Activated B cell treated with CpG ODN at 0.5 μM for 24 hours (primary cell): Measurements from ENCODE around the gene TWF2. TPM values are rescaled to one million over a fixed set of nuclear protein-coding genes. Genes with fewer than 3 reads are reported as not detected.
A peak's percentile ranks its signal among the peaks of the same experiment; 100 is the strongest.

Experiments used
- ATAC-seq: fragments of 200-7000 bp; cut with Tn5 transposase; one replicate; pipeline ENCODE4 v1.10.0; 2021; ENCODE audit warnings: low read depth, mild to moderate bottlenecking, moderate library complexity
- CTCF ChIA-PET: fragments of 350-600 bp; sonication (Branson Sonifier 250); formaldehyde crosslinking; loops from one replicate; lab custom pipeline; 2021; ENCODE audit warnings: antibody characterized with exemption; lab: Charles Lee
- POLR2A ChIA-PET: fragments of 350-600 bp; sonication (Branson Sonifier 250); formaldehyde crosslinking; loops from one replicate; lab custom pipeline; 2021; ENCODE audit warnings: antibody characterized with exemption; lab: Charles Lee
- DNase-seq: peaks from one replicate; pipeline ENCODE4 v3.0.0; 2022
- H3K27ac Mint-ChIP-seq: one replicate; pipeline ENCODE4 v1.8.0; 2020; ENCODE audit warnings: mixed read lengths
- H3K27me3 Mint-ChIP-seq: one replicate; pipeline ENCODE4 v1.8.0; 2021; ENCODE audit warnings: mixed read lengths
- H3K36me3 Mint-ChIP-seq: one replicate; pipeline ENCODE4 v1.8.0; 2021; ENCODE audit warnings: low read depth, mixed read lengths
- H3K4me1 Mint-ChIP-seq: one replicate; pipeline ENCODE4 v1.8.0; 2021; ENCODE audit warnings: mixed read lengths
- H3K4me3 Mint-ChIP-seq: one replicate; pipeline ENCODE4 v1.8.0; 2020; ENCODE audit warnings: mild to moderate bottlenecking, mixed read lengths
- H3K9me3 Mint-ChIP-seq: one replicate; pipeline ENCODE4 v1.8.0; 2020; ENCODE audit warnings: mixed read lengths
- CTCF ChIP-seq: fragments of 200-600 bp; IDR thresholded peaks from one replicate; pipeline ENCODE4 v1.8.0; 2022; ENCODE audit warnings: antibody characterized with exemption, mild to moderate bottlenecking
- intact Hi-C: fragments of 100-400 bp; cut with micrococcal nuclease; formaldehyde crosslinking; loops from one replicate; pipeline ENCODE4 v1.15.1; 2024
- total RNA-seq: library from RNA; stranded (reverse); gene quantifications from 2 replicates; pipeline ENCODE4 v1.2.3, GENCODE V29; 2022

Gene TWF2
- total RNA-seq, 1 donor from 2014 or later: 74.1 TPM

- H3K27me3 Mint-ChIP-seq: no peaks in the 10 kb centered on the region
- intact Hi-C loops: no loop called here
- no peak for TF ChIP-seq CTCF
- peaks cover 75% of the 10 kb centered on the region for H3K4me1 Mint-ChIP-seq
- ChIA-PET POLR2A (interaction anchor here (0.6 to 5.1 kb wide), 8 partner anchors 9 to 161 kb away, joined by 4 to 51 read pairs (median 8); partner anchors contain the start of gene WDR82), CTCF (interaction anchor here (0.7 to 5.1 kb wide), 10 partner anchors 10 to 120 kb away, joined by 3 to 58 read pairs (median 12); partner anchors contain the start of genes GLYCTK and WDR82)
- H3K9me3 Mint-ChIP-seq: no peaks in the 10 kb centered on the region
- H3K4me3 Mint-ChIP-seq: no peak overlapping the region
- DNase-seq (no peak), ATAC-seq (no peak)
- H3K27ac Mint-ChIP-seq: peak overlapping the region; percentile 46
- H3K36me3 Mint-ChIP-seq: peaks cover 59% of the 10 kb centered on the region
Observed at GRCh38 chr3:52218937-52219650, 19.9 kb downstream of the TWF2 start.

GRCh38 chr3:52218454-52218853 lies 20.5 kb downstream of the TWF2 start:
- intact Hi-C loops: no loop called here
- H3K36me3 Mint-ChIP-seq: peaks cover 60% of the 10 kb centered on the region
- H3K4me1 Mint-ChIP-seq: peaks cover 68% of the 10 kb centered on the region
- TF ChIP-seq CTCF: no peak
- ATAC-seq (peak; percentile 33), DNase-seq (no peak)
- CTCF ChIA-PET: interaction anchor here (0.7 to 4.8 kb wide), 4 partner anchors 9 to 121 kb away, joined by 3 to 58 read pairs (median 16); partner anchors contain the start of gene GLYCTK
- H3K4me3 Mint-ChIP-seq: no peak overlapping the region
- no peaks in the 10 kb centered on the region for H3K27me3 Mint-ChIP-seq
- POLR2A ChIA-PET: interaction anchor here (0.6 to 5.1 kb wide), 4 partner anchors 33 to 712 kb away, joined by 4 to 51 read pairs (median 4); partner anchors contain the start of gene WDR82
- peak overlapping the region; percentile 35 for H3K27ac Mint-ChIP-seq
- no peaks in the 10 kb centered on the region for H3K9me3 Mint-ChIP-seq

DNA sequence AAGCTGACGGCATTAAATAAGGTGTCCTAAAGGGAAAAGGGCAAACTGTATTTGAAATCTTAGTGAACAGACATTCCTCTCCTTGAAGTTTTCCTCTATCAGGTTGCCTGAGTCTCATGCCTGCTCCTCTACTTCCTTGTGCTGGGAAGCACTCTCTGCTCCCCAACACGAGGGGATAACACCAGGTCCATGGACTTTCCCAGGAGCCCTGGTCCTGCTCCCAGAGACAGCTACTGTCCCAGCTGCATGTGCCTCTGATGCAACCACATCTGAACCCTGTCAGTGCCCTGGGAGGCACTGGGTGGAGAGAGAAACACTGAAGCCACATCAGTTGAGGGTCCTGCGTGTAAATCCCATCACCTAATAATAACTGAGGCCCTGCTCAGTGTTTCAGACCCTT lies 20.9 kb downstream of the TWF2 start:
- ChIA-PET POLR2A (interaction anchor here (0.6 to 5.1 kb wide), 4 partner anchors 34 to 713 kb away, joined by 4 to 51 read pairs (median 4); partner anchors contain the start of gene WDR82), CTCF (interaction anchor here (0.7 to 3.5 kb wide), 3 partner anchors 9 to 72 kb away, joined by 3 to 30 read pairs (median 4); partner anchors contain the start of gene GLYCTK)
- no peak overlapping the region for H3K4me3 Mint-ChIP-seq
- peaks cover 64% of the 10 kb centered on the region for H3K4me1 Mint-ChIP-seq
- H3K36me3 Mint-ChIP-seq: peaks cover 58% of the 10 kb centered on the region
- no peak for DNase-seq
- H3K27ac Mint-ChIP-seq: peak overlapping the region; percentile 41
- intact Hi-C loops: no loop called here
- no peaks in the 10 kb centered on the region for H3K27me3 Mint-ChIP-seq
- no peak for TF ChIP-seq CTCF
- H3K9me3 Mint-ChIP-seq: no peaks in the 10 kb centered on the region
- ATAC-seq: no peak

DNA sequence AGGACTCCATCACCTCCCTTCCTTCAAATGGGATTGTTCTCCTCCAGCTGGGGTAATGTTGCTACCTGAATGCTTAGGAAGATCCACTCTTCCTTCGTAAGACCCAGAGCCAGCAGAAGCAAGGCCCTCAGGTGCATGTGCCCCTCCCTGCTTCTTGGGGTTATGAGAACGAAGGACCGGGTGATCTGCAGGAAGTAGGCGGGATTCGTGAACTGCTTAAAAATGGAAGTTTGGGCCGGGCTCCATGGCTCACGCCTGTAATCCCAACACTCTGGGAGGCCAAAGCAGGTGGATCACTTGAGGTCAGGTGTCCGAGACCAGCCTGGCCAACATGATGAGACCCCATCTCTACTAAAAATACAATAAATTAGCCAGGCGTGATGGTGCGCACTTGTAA lies 21.6 kb downstream of the TWF2 start:
- intact Hi-C loops: no loop called here

More for the DNA sequence above, 21.6 kb downstream of the TWF2 start:
- CTCF ChIA-PET: interaction anchor here (1.6 kb wide), 1 partner anchor 14 kb away, joined by 4 read pairs; no protein-coding TSS in a partner anchor
- H3K4me1 Mint-ChIP-seq: peaks cover 58% of the 10 kb centered on the region
- POLR2A ChIA-PET: interaction anchor here (1.0 to 1.4 kb wide), 3 partner anchors 9 to 61 kb away, joined by 3 to 4 read pairs (median 4); partner anchors contain the start of gene WDR82
- no peaks in the 10 kb centered on the region for H3K9me3 Mint-ChIP-seq
- peak overlapping the region; percentile 62 for H3K27ac Mint-ChIP-seq
- peaks cover 58% of the 10 kb centered on the region for H3K36me3 Mint-ChIP-seq
- no peak for TF ChIP-seq CTCF
- no peaks in the 10 kb centered on the region for H3K27me3 Mint-ChIP-seq
- DNase-seq: no peak
- no peak overlapping the region for H3K4me3 Mint-ChIP-seq
- no peak for ATAC-seq
